Head of caudate nucleus (tissue), 42 donors: ENCODE data around the gene SLC36A2.
"Not testable (repeated sequence)": the region's sequence is repeated elsewhere in the genome, so short reads cannot be mapped to it uniquely, and the experiment has no call there.

Source experiments
- DNase-seq, 42 donors: peaks; one replicate each; pipeline versions ENCODE4 v3.0.0 to v3.0.0-alpha.2; 2020 to 2021; ENCODE audit warnings: mixed read lengths in 7 of 42
- intact Hi-C: fragments of 100-400 bp; cut with DNase I; formaldehyde crosslinking; loops from one replicate; pipeline ENCODE4 v1.15.0; 2022

The SLC36A2 gene

GRCh38 chr5:151332857-151333256 is 14.5 kb downstream of the SLC36A2 start:
- intact Hi-C loops, result no loop called here
- peak in 1 of 42 donors; percentile 32 for DNase-seq

DNA sequence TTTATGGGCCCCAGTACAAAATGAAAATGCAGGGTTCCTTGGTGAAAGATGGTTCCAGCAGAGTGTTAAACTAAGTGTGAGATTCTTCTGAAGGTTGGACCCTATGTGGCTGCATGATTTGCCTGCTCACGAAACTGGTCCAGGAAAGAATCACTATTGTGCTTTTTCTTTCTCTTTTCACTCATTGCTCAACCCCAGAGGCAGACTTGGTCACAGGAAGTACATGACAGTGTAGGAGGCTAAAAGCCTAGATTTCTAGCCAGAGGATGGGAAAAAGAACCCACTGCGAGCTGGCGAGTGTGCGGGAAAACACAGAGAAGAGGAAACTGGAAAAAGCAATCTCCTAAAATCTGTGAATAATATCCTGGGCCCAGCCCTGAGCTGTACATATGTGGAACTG is 18.6 kb downstream of the SLC36A2 start:
- no peak for DNase-seq
- intact Hi-C loops, result no loop called here

DNA sequence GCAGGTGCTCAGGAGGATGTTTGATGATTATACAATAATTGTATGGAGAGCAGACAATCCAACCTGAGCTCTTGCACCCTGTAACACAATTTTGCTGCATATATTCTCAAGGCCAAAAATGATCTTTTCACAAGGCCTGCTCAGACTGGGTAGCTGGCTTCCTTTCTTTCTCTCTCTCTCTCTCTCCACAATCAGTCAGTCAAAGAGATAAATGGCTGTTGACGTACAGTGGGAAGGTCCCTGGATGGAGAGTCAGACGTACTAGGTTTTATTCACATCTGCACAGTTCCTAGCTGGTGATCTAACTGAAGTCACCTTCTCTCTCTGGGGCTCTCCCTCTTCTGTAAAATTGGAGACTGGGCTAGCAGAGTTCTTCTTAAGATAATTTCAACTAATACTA is 19.8 kb downstream of the SLC36A2 start:
- no peak for DNase-seq
- intact Hi-C loops, result no loop called here

DNA sequence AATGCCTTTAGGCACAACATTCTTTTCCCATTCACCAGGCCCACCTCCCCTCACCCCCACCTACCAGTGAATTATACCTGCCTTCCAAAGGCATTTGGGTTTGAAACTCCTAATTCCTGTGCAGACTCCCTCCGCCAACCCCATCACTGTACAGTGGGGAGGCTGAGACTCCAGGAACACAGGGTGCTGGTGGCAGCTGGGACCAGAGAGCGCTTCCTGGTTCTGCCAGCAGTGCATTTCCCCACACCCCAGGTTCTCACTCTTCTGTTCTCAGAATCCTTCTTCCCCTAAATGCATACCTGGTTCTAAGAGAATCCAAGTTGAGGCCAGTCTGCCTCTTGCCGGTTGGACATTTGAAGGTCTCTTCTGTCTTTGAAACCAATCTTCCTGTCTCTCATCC is 21.1 kb downstream of the SLC36A2 start:
- peak in 1 of 42 donors; percentile 22 for DNase-seq
- intact Hi-C loops, result no loop called here

GRCh38 chr5:151320481-151320880 is 26.9 kb downstream of the SLC36A2 start:
- DNase-seq, result peak in 1 of 42 donors; percentile 9
- intact Hi-C loops, result no loop called here

DNA sequence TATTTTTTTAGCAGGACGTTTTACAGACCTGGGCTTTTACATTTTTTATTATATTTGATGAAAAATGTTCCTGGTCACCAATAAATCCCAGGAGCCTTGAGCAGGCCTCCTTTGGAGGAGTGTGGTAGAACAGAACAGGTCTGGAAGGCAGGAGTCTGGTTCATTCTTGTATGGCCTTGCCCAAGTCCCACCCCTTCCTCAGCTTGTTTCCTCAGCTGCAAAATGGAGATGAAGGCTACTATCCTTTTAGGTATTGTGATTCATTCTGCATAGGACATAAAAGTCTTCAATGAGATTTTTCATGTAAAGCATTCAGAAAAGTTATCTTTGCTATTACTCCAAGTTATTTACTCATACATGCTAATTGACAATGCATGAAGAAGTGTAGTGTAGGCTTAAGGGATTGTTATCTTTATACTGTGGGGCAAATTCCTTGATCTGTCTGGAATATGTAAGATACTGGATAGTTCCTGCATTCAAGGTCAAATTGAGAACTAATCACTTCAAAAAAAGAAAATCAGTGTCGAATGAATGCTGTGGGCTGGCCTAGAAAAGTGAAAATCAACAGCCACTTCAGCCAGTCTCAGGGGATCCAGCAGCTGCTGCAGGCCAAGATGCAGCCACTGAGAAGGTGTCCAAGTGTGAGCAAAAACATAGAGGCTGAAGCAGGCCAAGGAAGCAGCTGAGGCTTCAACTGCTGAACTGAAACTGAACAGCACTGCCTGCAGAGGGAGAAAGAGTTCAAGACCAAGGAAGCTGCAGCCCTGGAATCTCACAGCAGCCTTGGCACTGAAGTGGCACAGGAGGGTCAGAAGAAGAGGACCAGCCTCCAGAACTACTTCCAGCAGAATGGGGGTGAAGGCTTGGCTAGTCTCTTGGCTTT is 28.3 kb downstream of the SLC36A2 start:
- intact Hi-C loops, result no loop called here
- DNase-seq, result peak in 21 of 42 donors; percentile 1 to 41 (median 18)

DNA sequence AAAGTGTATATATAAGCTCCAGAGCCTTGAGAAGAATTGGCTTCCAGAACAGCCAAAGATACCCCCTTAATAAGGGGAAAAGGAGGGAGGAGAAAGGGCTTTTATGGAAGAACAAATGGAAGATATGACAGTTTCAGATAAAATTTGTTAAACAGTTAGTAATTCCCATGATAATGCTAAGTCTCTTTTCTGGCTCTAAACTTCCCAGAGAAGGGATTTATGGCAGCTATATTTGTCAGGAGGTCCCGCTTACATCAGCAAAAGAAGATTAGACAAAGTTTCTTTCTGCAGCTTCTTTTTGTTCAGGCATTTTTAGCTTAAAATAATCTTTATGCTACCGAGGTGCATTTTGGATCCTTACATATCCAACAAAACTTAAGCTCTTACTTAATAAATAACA is 29.5 kb downstream of the SLC36A2 start:
- no peak for DNase-seq
- intact Hi-C loops, result no loop called here

- intact Hi-C loops, result no loop called here
- DNase-seq, result peak in 41 of 42 donors; percentile 10 to 83 (median 55)
Observed at GRCh38 chr5:151315998-151316597, 31.3 kb downstream of the SLC36A2 start.

GRCh38 chr5:151313357-151313756 is 34.0 kb downstream of the SLC36A2 start:
- intact Hi-C loops, result no loop called here
- no peak for DNase-seq

DNA sequence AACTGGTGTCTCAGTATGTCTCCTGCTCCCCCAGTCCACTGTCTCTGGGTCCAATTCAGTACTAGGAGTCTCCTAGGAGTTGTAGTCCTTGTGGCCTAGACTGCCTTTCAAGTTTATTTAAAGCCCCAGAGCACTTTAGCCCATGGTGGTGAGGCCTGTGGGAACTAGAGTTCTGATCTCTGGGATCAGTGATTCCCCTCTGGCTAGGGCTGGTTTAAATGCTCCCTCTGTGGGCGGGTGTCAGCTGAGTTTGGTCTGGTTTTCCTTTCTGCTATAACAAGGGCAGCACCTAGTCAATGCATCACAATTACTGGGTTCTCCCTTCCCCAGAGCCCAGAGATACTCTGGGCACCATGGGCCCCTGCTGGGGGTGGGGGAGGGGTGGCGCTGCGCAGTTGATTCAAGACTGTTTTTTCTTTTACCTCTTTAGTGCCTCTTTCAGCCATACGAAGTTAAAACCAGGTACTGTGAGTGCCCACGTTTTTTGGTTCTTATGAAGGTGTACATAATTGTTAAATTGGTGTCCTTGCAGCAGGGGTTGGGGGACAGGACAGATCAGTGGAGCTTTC is 34.5 kb downstream of the SLC36A2 start:
- peak in 1 of 42 donors; percentile 23 for DNase-seq
- intact Hi-C loops, result no loop called here

GRCh38 chr5:151310932-151311331 is 36.4 kb downstream of the SLC36A2 start:
- no peak for DNase-seq
- intact Hi-C loops, result no loop called here

GRCh38 chr5:151309821-151310220 is 37.5 kb downstream of the SLC36A2 start:
- DNase-seq, result peak in 1 of 42 donors; percentile 13
- intact Hi-C loops, result not testable (repeated sequence)

DNA sequence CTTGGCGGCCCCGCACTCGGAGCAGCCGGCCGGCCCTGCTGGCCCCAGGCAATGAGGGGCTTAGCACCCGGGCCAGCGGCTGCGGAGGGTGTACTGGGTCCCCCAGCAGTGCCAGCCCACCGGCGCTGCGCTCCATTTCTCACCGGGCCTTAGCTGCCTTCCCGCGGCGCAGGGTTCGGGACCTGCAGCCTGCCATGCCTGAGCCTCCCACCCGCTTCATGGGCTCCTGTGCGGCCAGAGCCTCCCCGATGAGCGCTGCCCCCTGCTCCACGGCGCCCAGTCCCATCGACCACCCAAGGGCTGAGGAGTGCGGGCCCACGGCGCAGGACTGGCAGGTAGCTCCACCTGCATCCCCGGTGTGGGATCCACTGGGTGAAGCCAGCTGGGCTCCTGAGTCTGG is 38.1 kb downstream of the SLC36A2 start:
- peak in 1 of 42 donors; percentile 21 for DNase-seq
- intact Hi-C loops, result not testable (repeated sequence)

- intact Hi-C loops, result no loop called here
- DNase-seq, result peak in 1 of 42 donors; percentile 29
Observed at GRCh38 chr5:151303666-151304065, 43.7 kb downstream of the SLC36A2 start, which contains the start of gene SLC36A3. Gene SLC36A3, minus strand, starts transcription at chr5:151303766. Its CDS starts 412 bp downstream, at chr5:151303354.

GRCh38 chr5:151298063-151298855 is 49.1 kb downstream of the SLC36A2 start:
- DNase-seq, result peak in 7 of 42 donors; percentile 11 to 42 (median 31)
- intact Hi-C loops, result no loop called here

GRCh38 chr5:151296974-151297373 is 50.4 kb downstream of the SLC36A2 start:
- DNase-seq, result peak in 1 of 42 donors; percentile 7
- intact Hi-C loops, result no loop called here

DNA sequence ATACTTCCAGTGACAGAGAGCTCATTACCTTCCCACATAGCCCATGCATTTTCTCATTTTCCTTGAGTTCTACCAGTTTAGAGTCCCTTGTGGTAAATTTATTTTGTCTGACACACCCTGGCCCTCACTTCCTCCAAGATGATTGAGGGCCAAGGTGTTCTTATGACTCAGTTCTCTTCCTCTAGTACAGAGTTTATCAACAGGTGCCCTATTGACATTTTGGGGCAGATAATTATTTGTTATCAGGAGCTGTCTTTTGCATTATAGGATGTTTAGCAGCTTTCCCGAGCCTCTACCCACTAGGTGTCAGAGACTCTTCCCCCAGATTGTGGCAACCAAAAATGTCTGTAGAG is 50.9 kb downstream of the SLC36A2 start:
- no peak for DNase-seq
- intact Hi-C loops, result no loop called here

GRCh38 chr5:151295791-151296477 is 51.4 kb downstream of the SLC36A2 start:
- DNase-seq, result peak in 2 of 42 donors; percentile 12 to 34
- intact Hi-C loops, result no loop called here

GRCh38 chr5:151295138-151295537 is 52.2 kb downstream of the SLC36A2 start:
- intact Hi-C loops, result no loop called here
- no peak for DNase-seq
